ENCODE data around the gene PRICKLE2. TPM values are rescaled to one million over a fixed set of nuclear protein-coding genes. Genes with fewer than 3 reads are reported as not detected.

The PRICKLE2 gene
- total and polyA plus RNA-seq, 2 experiments from 2014 or later, result 1.1 to 12.5 TPM

- H3K27ac Mint-ChIP-seq, result peak overlapping the region; percentile 39; the same call in 1 of the 2 replicates
- no peak overlapping the region for H2AFZ ChIP-seq
- ATAC-seq (peak; percentile 74), DNase-seq (ENCODE audit: low spot score) (peak; percentile 35)
- no peaks in the 10 kb centered on the region for H3K36me3 ChIP-seq (ENCODE audit: insufficient read depth)
- H3K27me3 ChIP-seq (ENCODE audit: insufficient read depth), result no peaks in the 10 kb centered on the region
- H3F3A ChIP-seq (replicated peaks; ENCODE audit: low read depth), result no peaks in the 10 kb centered on the region
- H3K4me2 ChIP-seq, result peak overlapping the region; percentile 20; the same call in 1 of the 2 replicates
- peaks cover 38% of the 10 kb centered on the region for H3K4me1 Mint-ChIP-seq
- H3K4me1 ChIP-seq (ENCODE audit: insufficient read depth), result peaks cover 29% of the 10 kb centered on the region
- no peaks in the 10 kb centered on the region for H4K20me1 ChIP-seq (replicated peaks; ENCODE audit: insufficient read depth)
- peaks cover 5% of the 10 kb centered on the region; the same call in 1 of the 3 replicates for H3K36me3 Mint-ChIP-seq (ENCODE audit: low read depth)
- no peak overlapping the region for H3K4me3 ChIP-seq
- H3K79me2 ChIP-seq (replicated peaks; ENCODE audit: insufficient read depth), result no peaks in the 10 kb centered on the region
- TF ChIP-seq ZNF114 (CRISPR knock-in tag; IDR thresholded peaks at IDR 0.05) (no peak), ZNF462 (CRISPR knock-in tag; IDR thresholded peaks at IDR 0.05) (no peak), JUNB (IDR thresholded peaks at IDR 0.05; ENCODE audit: unreplicated experiment) (no peak), STAT1 (IDR thresholded peaks at IDR 0.05; ENCODE audit: unreplicated experiment) (no peak), EZH2 (IDR thresholded peaks at IDR 0.05; ENCODE audit: low read depth, unreplicated experiment) (no peak), EZH2phosphoT487 (IDR thresholded peaks at IDR 0.05; ENCODE audit: unreplicated experiment) (no peak), NANOG (IDR thresholded peaks at IDR 0.05; ENCODE audit: borderline replicate concordance) (no peak), ZNF331 (CRISPR knock-in tag; IDR thresholded peaks at IDR 0.05; ENCODE audit: low read depth) (no peak), REST (IDR thresholded peaks at IDR 0.05; ENCODE audit: unreplicated experiment) (no peak), ETS1 (IDR thresholded peaks at IDR 0.05) (no peak), CREB1 (CRISPR knock-in tag; IDR thresholded peaks at IDR 0.05; ENCODE audit: low read depth) (no peak), CTCF (conservative IDR thresholded peaks at IDR 0.05; ENCODE audit: low read depth in 2 of 2) (no peak), POLR2AphosphoS5 (IDR thresholded peaks at IDR 0.05; ENCODE audit: low read depth) (no peak)
- H3K27ac ChIP-seq (ENCODE audit: low read depth), result peak overlapping the region; percentile 68
- H3K27me3 Mint-ChIP-seq (ENCODE audit: insufficient read depth, low read depth, poor library complexity), result peaks cover 4% of the 10 kb centered on the region
- H3K9me3 Mint-ChIP-seq, result no peaks in the 10 kb centered on the region
- no peaks in the 10 kb centered on the region for H3K9me2 ChIP-seq (ENCODE audit: insufficient read depth)
- no peak overlapping the region for H3K4me3 Mint-ChIP-seq
Observed at GRCh38 chr3:64163019-64163754, 62.1 kb downstream of the PRICKLE2 start.

Data from GM23338 (cell line).